Thoracic aorta (tissue), 2 donors: ENCODE results near the gene SLC7A6. TPM values are rescaled to one million over a fixed set of nuclear protein-coding genes. Genes with fewer than 3 reads are reported as not detected.

Experiments used
- ATAC-seq: fragments of 150-250 bp; one replicate; pipeline ENCODE4 v1.8.0; 2017; ENCODE audit warnings: low read depth; ENCODE audit not compliant: insufficient number of reproducible peaks, low FRiP score
- DNase-seq: peaks from one replicate; pipeline ENCODE4 v3.0.0-alpha.2; 2020; ENCODE audit warnings: low spot score
- H3K27ac ChIP-seq, 2 donors: fragments of 200-600 bp; sonication (generic); 1 replicate in 1 of 2; 2 replicates in 1 of 2; pipeline ENCODE4 v1.5.1; 2016; ENCODE audit warnings: mild to moderate bottlenecking in 2 of 2, moderate library complexity in 2 of 2
- H3K27me3 ChIP-seq: fragments of 200-600 bp; sonication (generic); replicated peaks from 2 replicates; pipeline ENCODE4 v1.6.0; 2016; ENCODE audit warnings: mild to moderate bottlenecking; ENCODE audit not compliant: insufficient read depth
- H3K36me3 ChIP-seq: fragments of 200-600 bp; sonication (generic); one replicate; pipeline ENCODE4 v1.5.1; 2016
- H3K4me1 ChIP-seq, 2 donors: fragments of 200-600 bp; sonication (generic); 1 replicate in 1 of 2; 2 replicates in 1 of 2; pipeline versions ENCODE4 v1.5.1 to v1.6.0; 2016; ENCODE audit warnings: low read depth in 2 of 2, mild to moderate bottlenecking in 1 of 2; ENCODE audit not compliant: control insufficient read depth in 1 of 2
- H3K4me3 ChIP-seq: fragments of 200-600 bp; sonication (generic); 2 replicates; pipeline ENCODE4 v1.5.1; 2016; ENCODE audit warnings: mild to moderate bottlenecking
- H3K9me3 ChIP-seq: fragments of 200-600 bp; sonication (generic); 2 replicates; pipeline ENCODE4 v1.5.1; 2016
- CTCF ChIP-seq: fragments of 200-600 bp; sonication (generic); IDR thresholded peaks from one replicate; pipeline ENCODE4 v1.5.1; 2019; ENCODE audit warnings: antibody characterized with exemption
- total RNA-seq, 2 donors: library from RNA; depleted of rRNA; stranded (reverse); fragments of >200 nt; gene quantifications; one replicate each; pipeline versions ENCODE4 v1.1.0 to v1.2.3, GENCODE V29; 2016

The SLC7A6 gene
- total RNA-seq, 2 donors from 2014 or later, result 92.1 to 125 TPM

- H3K36me3 ChIP-seq, result no peaks in the 10 kb centered on the region
- TF ChIP-seq CTCF, result no peak
- ATAC-seq (no peak), DNase-seq (no peak)
- no peaks in the 10 kb centered on the region for H3K27me3 ChIP-seq
- H3K9me3 ChIP-seq, result no peaks in the 10 kb centered on the region
- peaks cover 8 to 30% of the 10 kb centered on the region in 2 donors for H3K4me1 ChIP-seq
- no peak overlapping the region for H3K4me3 ChIP-seq
- no peak overlapping the region for H3K27ac ChIP-seq
Observed at GRCh38 chr16:68232335-68232734, 32.0 kb upstream of the SLC7A6 start.

- no peaks in the 10 kb centered on the region for H3K36me3 ChIP-seq
- H3K4me1 ChIP-seq, result peaks cover 8 to 24% of the 10 kb centered on the region in 2 donors
- no peak overlapping the region for H3K27ac ChIP-seq
- no peak for DNase-seq
- no peak for ATAC-seq
- H3K27me3 ChIP-seq, result no peaks in the 10 kb centered on the region
- no peaks in the 10 kb centered on the region for H3K9me3 ChIP-seq
- no peak for TF ChIP-seq CTCF
- H3K4me3 ChIP-seq, result no peak overlapping the region
Observed at GRCh38 chr16:68233085-68233834, 31.1 kb upstream of the SLC7A6 start.

- no peak for ATAC-seq
- DNase-seq, result no peak
- Histone ChIP-seq H3K36me3 (no peaks in the 10 kb centered on the region), H3K4me1 (peaks cover 8 to 23% of the 10 kb centered on the region in 2 donors), H3K9me3 (no peaks in the 10 kb centered on the region), H3K4me3 (no peak overlapping the region), H3K27me3 (no peaks in the 10 kb centered on the region), H3K27ac (peak overlapping the region in 1 of 2 donors; percentile 9)
- TF ChIP-seq CTCF, result no peak
Observed at GRCh38 chr16:68233835-68234187, 30.5 kb upstream of the SLC7A6 start.

- no peaks in the 10 kb centered on the region for H3K27me3 ChIP-seq
- H3K9me3 ChIP-seq, result no peaks in the 10 kb centered on the region
- DNase-seq (no peak), ATAC-seq (no peak)
- TF ChIP-seq CTCF, result no peak
- peak overlapping the region in 1 of 2 donors; percentile 9 for H3K27ac ChIP-seq
- peaks cover 8 to 18% of the 10 kb centered on the region in 2 donors for H3K4me1 ChIP-seq
- H3K4me3 ChIP-seq, result no peak overlapping the region
- H3K36me3 ChIP-seq, result no peaks in the 10 kb centered on the region
Observed at GRCh38 chr16:68234188-68235107, 29.9 kb upstream of the SLC7A6 start.
